Body of pancreas (tissue), 4 donors: ENCODE measurements around the gene NOTUM. TPM values are rescaled to one million over a fixed set of nuclear protein-coding genes. Genes with fewer than 3 reads are reported as not detected.
A peak's percentile ranks its signal among the peaks of the same experiment; 100 is the strongest.

Source experiments
- ATAC-seq: fragments of 150-250 bp; one replicate; pipeline ENCODE4 v1.9.1; 2016
- DNase-seq, 4 donors: peaks; one replicate each; pipeline ENCODE4 v3.0.0-alpha.2; 2019
- H3K27ac ChIP-seq, 4 donors: fragments of 200-600 bp; sonication (generic); 1 replicate in 3 of 4; 2 replicates in 1 of 4; pipeline versions ENCODE4 v1.5.1 to v1.6.1; 2016 to 2019; ENCODE audit warnings: mild to moderate bottlenecking in 1 of 4, mixed read lengths in 1 of 4, moderate library complexity in 1 of 4
- H3K27me3 ChIP-seq, 2 donors: fragments of 200-600 bp; sonication (generic); one replicate each; pipeline ENCODE4 v1.6.0; 2016; ENCODE audit warnings: mild to moderate bottlenecking in 1 of 2
- H3K36me3 ChIP-seq, 2 donors: fragments of 200-600 bp; sonication (generic); replicated peaks in 1 of 2; 2 replicates each; pipeline ENCODE4 v1.5.1; 2016; ENCODE audit warnings: low read depth in 2 of 2; ENCODE audit not compliant: insufficient read depth in 1 of 2
- H3K4me1 ChIP-seq: fragments of 200-600 bp; sonication (generic); one replicate; pipeline ENCODE4 v1.6.0; 2016
- H3K4me3 ChIP-seq, 2 donors: fragments of 200-600 bp; sonication (generic); 1 replicate in 1 of 2; 2 replicates in 1 of 2; pipeline ENCODE4 v1.5.1; 2016 to 2019
- H3K9me3 ChIP-seq, 3 donors: fragments of 200-600 bp; sonication (generic); 1 replicate in 2 of 3; 2 replicates in 1 of 3; pipeline ENCODE4 v1.5.1; 2016
- CTCF ChIP-seq, 7 experiments: fragments of 450-650 bp in 4 of 7; fragments of 200-600 bp in 3 of 7; sonication (generic) in 3 of 7; IDR thresholded peaks; one replicate each; pipeline ENCODE4 v1.5.1; 2016 to 2019; ENCODE audit warnings: antibody characterized with exemption in 7 of 7
- POLR2A ChIP-seq, 3 donors: fragments of 450-650 bp; IDR thresholded peaks; one replicate each; pipeline ENCODE4 v1.6.1; 2016; ENCODE audit warnings: antibody characterized with exemption in 3 of 3, mild to moderate bottlenecking in 2 of 3
- WGBS, 2 donors: methylation state at CpG; one replicate each; pipeline ENCODE4 v1.1.5; 2017; 5-methylcytosine and 5-hydroxymethylcytosine counted together
- intact Hi-C: fragments of 100-400 bp; cut with DNase I; formaldehyde crosslinking; loops from one replicate; pipeline ENCODE4 v1.15.1; 2023
- total RNA-seq, 2 donors: library from RNA; depleted of rRNA; stranded (reverse); fragments of >200 nt; gene quantifications; one replicate each; pipeline ENCODE4 v1.1.0, GENCODE V29; 2016

Gene NOTUM
- total RNA-seq, 2 donors from 2014 or later = 0.33 TPM; not detected in 1

DNA sequence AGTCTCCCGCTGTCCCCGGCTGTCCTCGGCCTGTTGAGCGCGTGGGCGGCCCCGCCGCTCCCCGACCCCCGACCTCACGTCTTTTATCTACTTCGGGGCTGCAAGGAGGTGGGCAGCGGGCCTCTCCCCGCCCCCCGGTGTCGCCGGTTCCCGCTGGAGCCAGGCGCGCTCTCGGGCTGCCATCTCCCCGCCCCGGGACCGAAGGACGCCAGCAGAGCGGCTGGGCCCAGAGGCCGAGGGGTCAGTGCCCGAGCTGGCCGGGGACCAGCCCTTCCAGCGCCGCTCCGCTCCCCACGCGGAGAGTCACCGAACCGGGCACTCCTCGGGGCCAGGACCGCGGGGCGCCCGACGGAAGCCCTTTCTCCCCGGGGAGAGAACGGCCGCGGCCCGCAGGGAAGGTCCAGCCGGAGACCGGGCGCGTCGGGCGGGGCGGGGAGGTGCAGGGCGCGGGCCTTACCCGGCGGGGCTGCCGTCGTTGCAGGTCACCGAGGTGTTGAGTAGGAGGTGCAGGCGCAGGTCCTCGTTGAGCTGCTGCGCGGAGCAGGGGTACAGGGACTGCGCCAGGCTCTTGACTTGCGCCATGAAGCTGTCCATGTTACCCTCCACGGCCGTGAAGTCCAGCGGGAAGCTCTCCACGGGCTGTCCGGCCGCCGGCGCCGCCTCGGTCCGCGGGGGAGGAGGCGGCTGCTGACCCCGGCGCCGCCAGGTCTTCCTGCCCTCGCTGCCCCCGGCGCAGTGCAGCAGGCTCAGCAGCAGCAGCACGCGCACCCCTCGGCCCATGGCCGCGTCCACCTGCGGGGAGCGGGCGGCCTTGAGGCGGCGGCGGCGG is 643 bp downstream of the NOTUM start:
- 3% methylated on average over 87 of the region's 98 CpGs; no CpG with 5 or more reads in 1 of the 2 donors for WGBS, 2 donors
- TF ChIP-seq CTCF (IDR thresholded peaks at IDR 0.05) (no peak), POLR2A (IDR thresholded peaks at IDR 0.05) (no peak)
- peaks cover 6 to 22% of the 10 kb centered on the region in 2 donors for H3K27me3 ChIP-seq
- H3K9me3 ChIP-seq = no peaks in the 10 kb centered on the region
- H3K27ac ChIP-seq = no peak overlapping the region
- no peaks in the 10 kb centered on the region for H3K36me3 ChIP-seq
- no peak overlapping the region for H3K4me3 ChIP-seq
- H3K4me1 ChIP-seq = peaks cover 24% of the 10 kb centered on the region
- DNase-seq (no peak), ATAC-seq (peak; percentile 8)
- intact Hi-C loops = no loop called here

GRCh38 chr17:81959362-81960129 is 1.4 kb downstream of the NOTUM start:
- Histone ChIP-seq H3K4me1 (peaks cover 24% of the 10 kb centered on the region), H3K27ac (no peak overlapping the region), H3K36me3 (no peaks in the 10 kb centered on the region), H3K9me3 (no peaks in the 10 kb centered on the region), H3K27me3 (peaks cover 6 to 22% of the 10 kb centered on the region in 2 donors), H3K4me3 (no peak overlapping the region)
- intact Hi-C loops = loop anchor here (10.0 kb wide), 1 partner anchor 195 kb away; no protein-coding TSS in a partner anchor
- DNase-seq (peak; percentile 63 to 78 (median 74)), ATAC-seq (peak; percentile 88)
- 2% methylated on average over 80 of the region's 112 CpGs; no CpG with 5 or more reads in 1 of the 2 donors for WGBS, 2 donors
- TF ChIP-seq CTCF (IDR thresholded peaks at IDR 0.05) (peak in 6 of 7 experiments; percentile 8 to 99 (median 90)), POLR2A (IDR thresholded peaks at IDR 0.05) (no peak)

DNA sequence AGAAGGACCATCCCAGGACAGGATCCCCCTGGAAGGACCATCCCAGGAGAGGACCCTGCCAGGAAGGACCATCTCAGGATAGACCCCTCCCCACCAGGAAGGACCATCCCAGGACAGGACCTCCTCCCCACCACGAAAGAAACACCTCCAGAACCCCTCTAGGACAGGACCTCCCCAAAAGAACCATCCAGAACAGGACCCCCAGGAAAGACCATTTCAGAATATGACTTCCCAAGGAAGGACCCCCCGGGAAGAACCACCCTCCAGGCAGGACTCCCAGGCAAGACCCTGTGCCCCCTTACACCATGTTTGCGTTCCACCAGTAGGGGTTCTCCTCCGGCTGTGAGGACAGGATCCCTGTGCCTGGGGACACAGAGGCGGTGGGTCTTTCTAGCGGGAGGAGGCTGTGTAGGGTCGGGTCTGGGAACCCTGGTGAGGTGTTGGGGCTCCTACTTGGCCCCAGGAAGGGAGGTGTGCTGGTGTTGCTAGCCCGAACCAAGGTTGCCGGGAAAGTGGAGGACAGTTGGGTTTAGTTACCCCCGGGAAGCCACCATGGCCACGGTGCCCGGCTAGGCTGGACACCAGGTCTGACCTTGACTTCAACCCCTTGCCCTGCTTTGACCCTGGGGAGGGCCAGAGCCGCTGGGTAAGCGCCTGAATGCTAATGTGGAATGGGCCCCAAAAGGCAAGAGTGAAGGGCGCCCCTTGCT is 2.2 kb downstream of the NOTUM start:
- H3K27ac ChIP-seq = no peak overlapping the region
- WGBS, 2 donors = 52 to 54% methylated on average over 11 to 15 of the region's 15 CpGs
- no peak overlapping the region for H3K4me3 ChIP-seq
- intact Hi-C loops = loop anchor here (10.0 kb wide), 1 partner anchor 196 kb away; no protein-coding TSS in a partner anchor
- TF ChIP-seq CTCF (IDR thresholded peaks at IDR 0.05) (no peak), POLR2A (IDR thresholded peaks at IDR 0.05) (no peak)
- no peaks in the 10 kb centered on the region for H3K9me3 ChIP-seq
- peaks cover 6 to 22% of the 10 kb centered on the region in 2 donors for H3K27me3 ChIP-seq
- peaks cover 24% of the 10 kb centered on the region for H3K4me1 ChIP-seq
- ATAC-seq (no peak), DNase-seq (no peak)
- H3K36me3 ChIP-seq = no peaks in the 10 kb centered on the region

- TF ChIP-seq POLR2A (IDR thresholded peaks at IDR 0.05) (no peak), CTCF (IDR thresholded peaks at IDR 0.05) (no peak)
- WGBS, 2 donors = 81 to 82% methylated on average over 15 to 17 of the region's 19 CpGs
- Histone ChIP-seq H3K27ac (no peak overlapping the region), H3K4me1 (peaks cover 24% of the 10 kb centered on the region), H3K36me3 (no peaks in the 10 kb centered on the region), H3K27me3 (peaks cover 6 to 22% of the 10 kb centered on the region in 2 donors), H3K4me3 (no peak overlapping the region), H3K9me3 (no peaks in the 10 kb centered on the region)
- intact Hi-C loops = loop anchor here (10.0 kb wide), 1 partner anchor 197 kb away; no protein-coding TSS in a partner anchor
- ATAC-seq (no peak), DNase-seq (no peak)
Measured at GRCh38 chr17:81957691-81958432, 3.1 kb downstream of the NOTUM start.
